K562 (cell line): ENCODE results near the gene ADD3.

Source experiments
- BDP1 ChIP-seq: IDR thresholded peaks from 3 replicates; pipeline ENCODE4 v1.6.1; 2011; ENCODE audit not compliant: insufficient read length, insufficient read depth
- CBX8 ChIP-seq: fragments of 200-600 bp; sonication (generic); IDR thresholded peaks from 2 replicates; pipeline ENCODE4 v1.6.1; 2012; ENCODE audit warnings: borderline replicate concordance, mixed run types, low read depth, mild to moderate bottlenecking, moderate library complexity, mixed read lengths, low read length, control low read depth, inconsistent platforms; ENCODE audit not compliant: poor library complexity, severe bottlenecking; ENCODE audit errors: extremely low read depth
- CREB1 ChIP-seq, 2 experiments: sonication (generic) in 1 of 2; formaldehyde crosslinking in 1 of 2; IDR thresholded peaks; 2 replicates each; pipeline versions ENCODE4 v1.6.1 to v1.8.0; 2012 to 2022; ENCODE audit warnings: inconsistent platforms in 1 of 2, mild to moderate bottlenecking in 1 of 2, missing genetic modification reagents in 1 of 2, moderate library complexity in 1 of 2
- HIVEP1 ChIP-seq: fragments of 250-450 bp; sonication (Bioruptor Pico); IDR thresholded peaks from 2 replicates; pipeline ENCODE4 v1.4.0; 2020; ENCODE audit warnings: mild to moderate bottlenecking
- PHF21A ChIP-seq: fragments of 450-650 bp; IDR thresholded peaks from 2 replicates; pipeline ENCODE4 v1.6.1; 2017; ENCODE audit warnings: low read depth, borderline replicate concordance
- POLR2AphosphoS5 ChIP-seq: IDR thresholded peaks from 2 replicates; pipeline ENCODE4 v1.6.1; 2011; ENCODE audit warnings: mild to moderate bottlenecking, low read depth, low read length, moderate library complexity; ENCODE audit not compliant: control insufficient read depth, insufficient read depth
- POU5F1 ChIP-seq: fragments of 150-350 bp; IDR thresholded peaks from 2 replicates; pipeline ENCODE4 v1.6.1; 2014; ENCODE audit warnings: borderline replicate concordance, low read length, low read depth, mild to moderate bottlenecking; ENCODE audit not compliant: partially characterized antibody
- ZBTB26 ChIP-seq: fragments of 450-650 bp; formaldehyde crosslinking; IDR thresholded peaks from 2 replicates; pipeline ENCODE4 v1.4.0; 2022; ENCODE audit warnings: missing genetic modification characterization
- ZBTB34 ChIP-seq: fragments of 250-450 bp; sonication (Bioruptor Pico); IDR thresholded peaks from 2 replicates; pipeline ENCODE4 v1.8.0; 2021; ENCODE audit warnings: mild to moderate bottlenecking, moderate library complexity
- ZC3H4 ChIP-seq: sonication (generic); formaldehyde crosslinking; IDR thresholded peaks from 2 replicates; pipeline ENCODE4 v1.9.0; 2021; ENCODE audit warnings: missing genetic modification reagents, borderline replicate concordance
- ZNF121 ChIP-seq: sonication (generic); formaldehyde crosslinking; conservative IDR thresholded peaks from 2 replicates; pipeline ENCODE4 v1.8.0; 2022; ENCODE audit warnings: missing genetic modification reagents
- TF ChIP-seq, protein P1 (sequence below): IDR thresholded peaks from 3 replicates; pipeline ENCODE4 v1.6.1; 2011; ENCODE audit warnings: borderline replicate concordance, mild to moderate bottlenecking, moderate library complexity; ENCODE audit not compliant: insufficient read length; ENCODE audit errors: extremely low read depth

GRCh38 chr10:110163841-110164240 is 156.1 kb downstream of the ADD3 start:
- TF ChIP-seq POU5F1, result no peak
- no peak for TF ChIP-seq POLR2AphosphoS5
- no peak for TF ChIP-seq BDP1
- TF ChIP-seq ZC3H4 (CRISPR knock-in tag), result no peak
- no peak for TF ChIP-seq ZBTB26 (CRISPR knock-in tag)
- TF ChIP-seq, protein P1, sequence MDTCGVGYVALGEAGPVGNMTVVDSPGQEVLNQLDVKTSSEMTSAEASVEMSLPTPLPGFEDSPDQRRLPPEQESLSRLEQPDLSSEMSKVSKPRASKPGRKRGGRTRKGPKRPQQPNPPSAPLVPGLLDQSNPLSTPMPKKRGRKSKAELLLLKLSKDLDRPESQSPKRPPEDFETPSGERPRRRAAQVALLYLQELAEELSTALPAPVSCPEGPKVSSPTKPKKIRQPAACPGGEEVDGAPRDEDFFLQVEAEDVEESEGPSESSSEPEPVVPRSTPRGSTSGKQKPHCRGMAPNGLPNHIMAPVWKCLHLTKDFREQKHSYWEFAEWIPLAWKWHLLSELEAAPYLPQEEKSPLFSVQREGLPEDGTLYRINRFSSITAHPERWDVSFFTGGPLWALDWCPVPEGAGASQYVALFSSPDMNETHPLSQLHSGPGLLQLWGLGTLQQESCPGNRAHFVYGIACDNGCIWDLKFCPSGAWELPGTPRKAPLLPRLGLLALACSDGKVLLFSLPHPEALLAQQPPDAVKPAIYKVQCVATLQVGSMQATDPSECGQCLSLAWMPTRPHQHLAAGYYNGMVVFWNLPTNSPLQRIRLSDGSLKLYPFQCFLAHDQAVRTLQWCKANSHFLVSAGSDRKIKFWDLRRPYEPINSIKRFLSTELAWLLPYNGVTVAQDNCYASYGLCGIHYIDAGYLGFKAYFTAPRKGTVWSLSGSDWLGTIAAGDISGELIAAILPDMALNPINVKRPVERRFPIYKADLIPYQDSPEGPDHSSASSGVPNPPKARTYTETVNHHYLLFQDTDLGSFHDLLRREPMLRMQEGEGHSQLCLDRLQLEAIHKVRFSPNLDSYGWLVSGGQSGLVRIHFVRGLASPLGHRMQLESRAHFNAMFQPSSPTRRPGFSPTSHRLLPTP, result no peak
- TF ChIP-seq ZNF121 (CRISPR knock-in tag), result no peak
- TF ChIP-seq CREB1 (IDR thresholded peaks at IDR 0.05), result no peak
- TF ChIP-seq CREB1 (CRISPR knock-in tag; IDR thresholded peaks at IDR 0.05), result no peak
- no peak for TF ChIP-seq PHF21A
- TF ChIP-seq CBX8, result no peak
- TF ChIP-seq HIVEP1, result no peak
- TF ChIP-seq ZBTB34 (CRISPR knock-in tag), result no peak
